B cell (primary cell): Measurements from ENCODE around the gene TUSC1. TPM values are rescaled to one million over a fixed set of nuclear protein-coding genes. Genes with fewer than 3 reads are reported as not detected.

Experiments used
- ATAC-seq: fragments of 200-7000 bp; cut with Tn5 transposase; one replicate; pipeline ENCODE4 v1.10.0; 2021; ENCODE audit warnings: low read depth, mild to moderate bottlenecking, moderate number of reproducible peaks, moderate library complexity
- CTCF ChIA-PET: fragments of 350-600 bp; sonication (Branson Sonifier 250); formaldehyde crosslinking; loops from one replicate; lab custom pipeline; 2021; ENCODE audit warnings: antibody characterized with exemption, inconsistent platforms; lab: Charles Lee
- POLR2A ChIA-PET: fragments of 350-600 bp; sonication (Branson Sonifier 250); formaldehyde crosslinking; loops from one replicate; lab custom pipeline; 2021; ENCODE audit warnings: antibody characterized with exemption; lab: Charles Lee
- DNase-seq: peaks from one replicate; pipeline ENCODE4 v3.0.0; 2013
- H2AFZ ChIP-seq: 2 replicates; pipeline ENCODE4 v1.6.1; 2012; ENCODE audit warnings: mild to moderate bottlenecking, low read depth, low read length; ENCODE audit not compliant: insufficient read depth, poor library complexity, severe bottlenecking
- H3K27ac ChIP-seq, 2 donors: 1 replicate in 1 of 2; 2 replicates in 1 of 2; pipeline ENCODE4 v1.5.1; 2012 to 2013; ENCODE audit warnings: low read length in 2 of 2, mild to moderate bottlenecking in 2 of 2, moderate library complexity in 1 of 2
- H3K27me3 ChIP-seq, 4 experiments: fragments of 200-600 bp in 1 of 4; sonication (generic) in 1 of 4; replicated peaks in 1 of 4; 1 replicate in 2 of 4; 2 replicates in 2 of 4; pipeline versions ENCODE4 v1.6.1 to v1.7.0; 2013 to 2016; ENCODE audit warnings: low read length in 3 of 4, mild to moderate bottlenecking in 2 of 4, mixed read lengths in 1 of 4, moderate library complexity in 1 of 4; ENCODE audit not compliant: insufficient read depth in 4 of 4, control insufficient read depth in 3 of 4; ENCODE audit errors: control extremely low read depth in 1 of 4
- H3K36me3 ChIP-seq, 2 experiments: replicated peaks in 1 of 2; 1 replicate in 1 of 2; 2 replicates in 1 of 2; pipeline versions ENCODE4 v1.6.1 to v1.7.1; 2013; ENCODE audit warnings: low read length in 1 of 2; ENCODE audit not compliant: insufficient read depth in 2 of 2, control insufficient read depth in 1 of 2; ENCODE audit errors: control extremely low read depth in 1 of 2, extremely low read depth in 1 of 2
- H3K4me1 ChIP-seq, 2 donors: fragments of 200-600 bp in 1 of 2; sonication (generic) in 1 of 2; 1 replicate in 1 of 2; 2 replicates in 1 of 2; pipeline versions ENCODE4 v1.5.1 to v1.6.1; 2013 to 2017; ENCODE audit warnings: low read length in 2 of 2; ENCODE audit not compliant: control insufficient read depth in 2 of 2, insufficient read depth in 2 of 2
- H3K4me2 ChIP-seq: replicated peaks from 2 replicates; pipeline ENCODE3; 2012; ENCODE audit warnings: mild to moderate bottlenecking, low read depth, low read length; ENCODE audit not compliant: poor library complexity, severe bottlenecking
- H3K4me3 ChIP-seq, 5 experiments: fragments of 200-600 bp in 1 of 5; sonication (generic) in 1 of 5; 1 replicate in 3 of 5; 2 replicates in 2 of 5; pipeline versions ENCODE4 v1.5.1 to v1.7.0; 2011 to 2016; ENCODE audit warnings: low read length in 4 of 5, mild to moderate bottlenecking in 4 of 5, low read depth in 2 of 5, control low read depth in 1 of 5, moderate library complexity in 1 of 5; ENCODE audit not compliant: insufficient read depth in 1 of 5; ENCODE audit errors: control extremely low read depth in 1 of 5, extremely low read depth in 1 of 5
- H3K79me2 ChIP-seq: fragments of 200-600 bp; sonication (generic); one replicate; pipeline ENCODE4 v1.6.0; 2016; ENCODE audit warnings: low read length; ENCODE audit not compliant: control insufficient read depth, insufficient read depth
- H3K9ac ChIP-seq: fragments of 200-600 bp; sonication (generic); 2 replicates; pipeline ENCODE4 v1.6.1; 2017; ENCODE audit warnings: mild to moderate bottlenecking, low read length, moderate library complexity
- H3K9me3 ChIP-seq, 3 donors: one replicate each; pipeline versions ENCODE4 v1.6.1 to v1.7.1; 2013; ENCODE audit warnings: low read length in 2 of 3; ENCODE audit not compliant: control insufficient read depth in 2 of 3, insufficient read depth in 1 of 3; ENCODE audit errors: control extremely low read depth in 1 of 3
- H4K20me1 ChIP-seq: 2 replicates; pipeline ENCODE4 v1.6.0; 2012; ENCODE audit warnings: mild to moderate bottlenecking, low read length; ENCODE audit not compliant: insufficient read depth, control insufficient read depth, poor library complexity, severe bottlenecking
- H3K27ac Mint-ChIP-seq: one replicate; pipeline ENCODE4 v1.8.0; 2021; ENCODE audit warnings: mixed read lengths
- H3K27me3 Mint-ChIP-seq: one replicate; pipeline ENCODE4 v1.8.0; 2021; ENCODE audit warnings: mixed read lengths
- H3K4me1 Mint-ChIP-seq: one replicate; pipeline ENCODE4 v1.8.0; 2021; ENCODE audit warnings: mixed read lengths
- H3K4me3 Mint-ChIP-seq: one replicate; pipeline ENCODE4 v1.8.0; 2021; ENCODE audit warnings: mixed read lengths
- H3K9me3 Mint-ChIP-seq: one replicate; pipeline ENCODE4 v1.8.0; 2022; ENCODE audit warnings: mixed read lengths; ENCODE audit not compliant: insufficient read depth
- CTCF ChIP-seq: fragments of 200-600 bp; IDR thresholded peaks from one replicate; pipeline ENCODE4 v1.8.0; 2022; ENCODE audit warnings: antibody characterized with exemption, mild to moderate bottlenecking
- EZH2 ChIP-seq: IDR thresholded peaks from 2 replicates; pipeline ENCODE4 v1.6.1; 2012; ENCODE audit warnings: borderline replicate concordance, low read depth, mild to moderate bottlenecking, moderate library complexity, low read length; ENCODE audit not compliant: insufficient read depth, poor library complexity, severe bottlenecking
- WGBS: methylation state at CpG from one replicate; pipeline ENCODE4 v1.1.5; 2013; ENCODE audit warnings: missing lambda C conversion rate; ENCODE audit not compliant: insufficient coverage; 5-methylcytosine and 5-hydroxymethylcytosine counted together
- intact Hi-C: fragments of 100-400 bp; cut with micrococcal nuclease; formaldehyde crosslinking; loops from one replicate; pipeline ENCODE4 v1.10.0; 2022
- polyA plus RNA-seq: library from polyadenylated mRNA; depleted of rRNA; stranded (reverse); fragments of >200 nt; gene quantifications from 2 replicates; pipeline ENCODE4 v1.2.3, GENCODE V29; 2012
- total RNA-seq, 2 donors: library from RNA; stranded (reverse); fragments of 120-200 nt in 1 of 2; gene quantifications; 1 replicate in 1 of 2; 2 replicates in 1 of 2; pipeline versions ENCODE4 v1.2.3 to v1.2.4, GENCODE V29; 2013 to 2022

Gene TUSC1
- total and polyA plus RNA-seq, 2 donors (not counting 1 experiment from before 2014, with no cell fraction given): 0.34 to 0.82 TPM

- ATAC-seq (no peak), DNase-seq (no peak)
- Histone ChIP-seq H3K27me3 (no peaks in the 10 kb centered on the region), H3K4me1 (no peaks in the 10 kb centered on the region), H3K9ac (no peak overlapping the region), H2AFZ (no peak overlapping the region), H4K20me1 (no peaks in the 10 kb centered on the region), H3K9me3 (peaks cover 0 to 6% (median 0%) of the 10 kb centered on the region in 3 donors), H3K79me2 (no peaks in the 10 kb centered on the region), H3K4me3 (no peak overlapping the region), H3K27ac (no peak overlapping the region), H3K4me2 (no peak overlapping the region), H3K36me3 (no peaks in the 10 kb centered on the region)
- TF ChIP-seq EZH2 (no peak), CTCF (no peak)
- no peak overlapping the region for H3K4me3 Mint-ChIP-seq
- no peaks in the 10 kb centered on the region for H3K27me3 Mint-ChIP-seq
- H3K27ac Mint-ChIP-seq: no peak overlapping the region
- POLR2A ChIA-PET: no interaction called here
- no peaks in the 10 kb centered on the region for H3K4me1 Mint-ChIP-seq
- peaks cover 2% of the 10 kb centered on the region for H3K9me3 Mint-ChIP-seq
- intact Hi-C loops: no loop called here
- CTCF ChIA-PET: no interaction called here
These were observed 6.1 kb upstream of the TUSC1 start for GRCh38 chr9:25684321-25684720.

GRCh38 chr9:25681266-25681665 is 3.0 kb upstream of the TUSC1 start:
- ChIA-PET CTCF (no interaction called here), POLR2A (no interaction called here)
- Histone ChIP-seq H2AFZ (no peak overlapping the region), H3K4me2 (no peak overlapping the region), H3K4me1 (peaks cover 3% of the 10 kb centered on the region in 2 donors), H3K9me3 (peaks cover 0 to 6% (median 0%) of the 10 kb centered on the region in 3 donors), H3K4me3 (no peak overlapping the region), H3K9ac (no peak overlapping the region), H3K36me3 (no peaks in the 10 kb centered on the region), H4K20me1 (no peaks in the 10 kb centered on the region), H3K27ac (no peak overlapping the region), H3K79me2 (no peaks in the 10 kb centered on the region), H3K27me3 (peaks cover 0 to 7% (median 0%) of the 10 kb centered on the region in 4 experiments)
- Mint-ChIP-seq H3K27me3 (peaks cover 9% of the 10 kb centered on the region), H3K4me1 (peaks cover 5% of the 10 kb centered on the region), H3K4me3 (no peak overlapping the region), H3K27ac (no peak overlapping the region), H3K9me3 (no peaks in the 10 kb centered on the region)
- DNase-seq (no peak), ATAC-seq (no peak)
- intact Hi-C loops: no loop called here
- WGBS: no CpG with 5 or more reads among the region's 4 CpGs
- TF ChIP-seq EZH2 (no peak), CTCF (no peak)
